ENCODE measurements around the gene ZIK1.

The ZIK1 gene

GRCh38 chr19:57583521-57584416 is at the start of gene ZIK1:
ZIK1 (plus strand) TSS chr19:57584145; CDS start chr19:57584357, 212 bp downstream.
- peak; percentile 89 for DNase-seq

GRCh38 chr19:57537953-57538547 is 45.9 kb upstream of the ZIK1 start:
- no peak for DNase-seq

- DNase-seq: no peak
Measured at GRCh38 chr19:57546513-57546912, 37.4 kb upstream of the ZIK1 start.

- no peak for DNase-seq
Measured at GRCh38 chr19:57552432-57552831, 31.5 kb upstream of the ZIK1 start.

GRCh38 chr19:57557659-57558058 is 26.3 kb upstream of the ZIK1 start:
- no peak for DNase-seq

GRCh38 chr19:57558525-57558924 is 25.4 kb upstream of the ZIK1 start:
- DNase-seq: no peak

GRCh38 chr19:57559008-57559403 is 24.9 kb upstream of the ZIK1 start:
- DNase-seq: peak; percentile 21

- DNase-seq: peak; percentile 93
Measured at GRCh38 chr19:57559404-57560025, 24.4 kb upstream of the ZIK1 start, which contains the start of gene ZNF550. ZNF550 (minus strand) TSS chr19:57559863; CDS start chr19:57559682, 181 bp downstream.

- DNase-seq: no peak
Measured at GRCh38 chr19:57560049-57560491, 23.9 kb upstream of the ZIK1 start.

GRCh38 chr19:57563547-57563946 is 20.4 kb upstream of the ZIK1 start:
- DNase-seq: no peak

- DNase-seq: no peak
Measured at GRCh38 chr19:57566396-57567265, 17.3 kb upstream of the ZIK1 start.

GRCh38 chr19:57570707-57571106 is 13.2 kb upstream of the ZIK1 start:
- DNase-seq: no peak

GRCh38 chr19:57572415-57572947 is 11.5 kb upstream of the ZIK1 start:
- no peak for DNase-seq

- no peak for DNase-seq
Measured at GRCh38 chr19:57576661-57577060, 7.3 kb upstream of the ZIK1 start.

- DNase-seq: peak; percentile 95
Measured at GRCh38 chr19:57578487-57579205, 5.3 kb upstream of the ZIK1 start, which contains the start of gene ZNF416. ZNF416 (minus strand) TSS chr19:57578911; CDS start chr19:57578704, 207 bp downstream.

GRCh38 chr19:57583104-57583520 is 833 bp upstream of the ZIK1 start:
- no peak for DNase-seq

- no peak for DNase-seq
Measured at GRCh38 chr19:57587529-57587928, 3.6 kb downstream of the ZIK1 start.

GRCh38 chr19:57599377-57599760 is 15.4 kb downstream of the ZIK1 start:
- no peak for DNase-seq

- peak; percentile 92 for DNase-seq
Measured at GRCh38 chr19:57599761-57600383, 15.9 kb downstream of the ZIK1 start, which contains the start of gene ZNF530. ZNF530 (plus strand) TSS chr19:57599885; CDS start chr19:57604346, 4,461 bp downstream.

GRCh38 chr19:57606931-57607330 is 23.0 kb downstream of the ZIK1 start:
- DNase-seq: no peak

GRCh38 chr19:57611113-57611512 is 27.2 kb downstream of the ZIK1 start:
- DNase-seq: no peak

Data from CD4-positive, alpha-beta T cell treated with Interleukin-17A for 4 hours (primary cell).